CD14-positive monocyte (primary cell): Measurements from ENCODE around the gene FKBP2. TPM values are rescaled to one million over a fixed set of nuclear protein-coding genes. Genes with fewer than 3 reads are reported as not detected.

ENCODE experiments used
- DNase-seq, 3 donors: peaks; one replicate each; pipeline ENCODE4 v3.0.0-alpha.2; 2011 to 2022
- H2AFZ ChIP-seq: 2 replicates; pipeline ENCODE4 v1.6.0; 2012; ENCODE audit warnings: mild to moderate bottlenecking, low read depth, low read length, inconsistent platforms; ENCODE audit not compliant: insufficient read depth, poor library complexity, severe bottlenecking
- H3K27ac ChIP-seq, 2 donors: 1 replicate in 1 of 2; 2 replicates in 1 of 2; pipeline ENCODE4 v1.5.1; 2012 to 2013; ENCODE audit warnings: low read length in 2 of 2, control low read depth in 1 of 2, inconsistent platforms in 1 of 2, low read depth in 1 of 2, mild to moderate bottlenecking in 1 of 2
- H3K27me3 ChIP-seq, 2 donors: one replicate each; pipeline versions ENCODE4 v1.6.0 to v1.6.1; 2011 to 2013; ENCODE audit warnings: low read length in 2 of 2; ENCODE audit not compliant: control insufficient read depth in 2 of 2, insufficient read depth in 2 of 2
- H3K36me3 ChIP-seq, 2 donors: replicated peaks in 1 of 2; 1 replicate in 1 of 2; 2 replicates in 1 of 2; pipeline versions ENCODE4 v1.5.1 to v1.6.1; 2012 to 2013; ENCODE audit warnings: low read length in 2 of 2, control low read depth in 1 of 2, inconsistent platforms in 1 of 2, mild to moderate bottlenecking in 1 of 2; ENCODE audit not compliant: insufficient read depth in 2 of 2, control insufficient read depth in 1 of 2
- H3K4me1 ChIP-seq, 2 donors: 1 replicate in 1 of 2; 2 replicates in 1 of 2; pipeline versions ENCODE4 v1.5.1 to v1.6.1; 2012 to 2013; ENCODE audit warnings: low read length in 2 of 2, control low read depth in 1 of 2, inconsistent platforms in 1 of 2, mild to moderate bottlenecking in 1 of 2, moderate library complexity in 1 of 2; ENCODE audit not compliant: insufficient read depth in 2 of 2, control insufficient read depth in 1 of 2
- H3K4me2 ChIP-seq: replicated peaks from 2 replicates; pipeline ENCODE3; 2012; ENCODE audit warnings: low read length, moderate library complexity, mild to moderate bottlenecking; ENCODE audit not compliant: poor library complexity, severe bottlenecking; ENCODE audit errors: extremely low read depth
- H3K4me3 ChIP-seq, 3 experiments: fragments of 200-600 bp in 1 of 3; sonication (generic) in 1 of 3; replicated peaks in 1 of 3; 1 replicate in 2 of 3; 2 replicates in 1 of 3; pipeline ENCODE4 v1.5.1; 2011 to 2013; ENCODE audit warnings: low read length in 3 of 3, mild to moderate bottlenecking in 3 of 3, control low read depth in 2 of 3, low read depth in 2 of 3, inconsistent platforms in 1 of 3, moderate library complexity in 1 of 3
- H3K79me2 ChIP-seq: 2 replicates; pipeline ENCODE4 v1.6.0; 2012; ENCODE audit warnings: mild to moderate bottlenecking, control low read depth, inconsistent platforms, low read length, moderate library complexity; ENCODE audit not compliant: insufficient read depth
- H3K9ac ChIP-seq: 2 replicates; pipeline ENCODE4 v1.6.0; 2017; ENCODE audit warnings: low read length, mild to moderate bottlenecking; ENCODE audit not compliant: insufficient read depth, poor library complexity, severe bottlenecking
- H3K9me3 ChIP-seq, 2 donors: replicated peaks in 1 of 2; 1 replicate in 1 of 2; 2 replicates in 1 of 2; pipeline versions ENCODE4 v1.5.1 to v1.6.1; 2012 to 2013; ENCODE audit warnings: low read length in 2 of 2, control low read depth in 1 of 2; ENCODE audit not compliant: control insufficient read depth in 1 of 2, insufficient read depth in 1 of 2
- H4K20me1 ChIP-seq: 2 replicates; pipeline ENCODE4 v1.6.0; 2012; ENCODE audit warnings: mild to moderate bottlenecking, low read length, control low read depth, moderate library complexity; ENCODE audit not compliant: insufficient read depth
- H3K27ac Mint-ChIP-seq, 7 donors: one replicate each; pipeline ENCODE4 v1.8.0; 2020; ENCODE audit warnings: mild to moderate bottlenecking in 7 of 7, mixed read lengths in 7 of 7, moderate library complexity in 6 of 7, inconsistent platforms in 2 of 7
- H3K27me3 Mint-ChIP-seq, 3 donors: one replicate each; pipeline ENCODE4 v1.8.0; 2021 to 2022; ENCODE audit warnings: low read depth in 3 of 3, mild to moderate bottlenecking in 3 of 3, mixed read lengths in 3 of 3, moderate library complexity in 3 of 3, inconsistent platforms in 1 of 3
- H3K36me3 Mint-ChIP-seq, 2 donors: one replicate each; pipeline ENCODE4 v1.8.0; 2020; ENCODE audit warnings: mixed read lengths in 2 of 2, inconsistent platforms in 1 of 2, mild to moderate bottlenecking in 1 of 2
- H3K4me1 Mint-ChIP-seq: one replicate; pipeline ENCODE4 v1.8.0; 2020; ENCODE audit warnings: mild to moderate bottlenecking, mixed read lengths
- H3K4me3 Mint-ChIP-seq, 2 donors: one replicate each; pipeline ENCODE4 v1.8.0; 2020; ENCODE audit warnings: mild to moderate bottlenecking in 2 of 2, mixed read lengths in 2 of 2, moderate library complexity in 1 of 2
- H3K9me3 Mint-ChIP-seq, 7 donors: one replicate each; pipeline ENCODE4 v1.8.0; 2020 to 2022; ENCODE audit warnings: mixed read lengths in 7 of 7, mild to moderate bottlenecking in 6 of 7, moderate library complexity in 6 of 7, inconsistent platforms in 2 of 7
- WGBS: methylation state at CpG from one replicate; pipeline ENCODE4 v1.1.5; 2013; ENCODE audit warnings: missing lambda C conversion rate; ENCODE audit not compliant: insufficient coverage; 5-methylcytosine and 5-hydroxymethylcytosine counted together
- intact Hi-C, 2 donors: fragments of 100-400 bp; cut with micrococcal nuclease; formaldehyde crosslinking; loops; one replicate each; pipeline versions ENCODE4 v1.15.0 to v1.15.1; 2023
- polyA plus RNA-seq, 3 donors: library from polyadenylated mRNA; depleted of rRNA in 1 of 3; unstranded in 2 of 3; stranded (reverse) in 1 of 3; fragments of 300-500 nt in 2 of 3; fragments of >200 nt in 1 of 3; fragmentation: Illumina TruSeq in 2 of 3; gene quantifications; 1 replicate in 2 of 3; 2 replicates in 1 of 3; pipeline ENCODE4 v1.2.3, GENCODE V29; 2012 to 2021
- TF ChIP-seq, protein P1 (sequence below): fragments of 200-600 bp; IDR thresholded peaks from one replicate; pipeline ENCODE4 v1.8.0; 2022; ENCODE audit warnings: antibody characterized with exemption, mild to moderate bottlenecking

Gene FKBP2
- polyA plus RNA-seq, 3 donors, result 38.9 to 80.7 (median 71.1) TPM

DNA sequence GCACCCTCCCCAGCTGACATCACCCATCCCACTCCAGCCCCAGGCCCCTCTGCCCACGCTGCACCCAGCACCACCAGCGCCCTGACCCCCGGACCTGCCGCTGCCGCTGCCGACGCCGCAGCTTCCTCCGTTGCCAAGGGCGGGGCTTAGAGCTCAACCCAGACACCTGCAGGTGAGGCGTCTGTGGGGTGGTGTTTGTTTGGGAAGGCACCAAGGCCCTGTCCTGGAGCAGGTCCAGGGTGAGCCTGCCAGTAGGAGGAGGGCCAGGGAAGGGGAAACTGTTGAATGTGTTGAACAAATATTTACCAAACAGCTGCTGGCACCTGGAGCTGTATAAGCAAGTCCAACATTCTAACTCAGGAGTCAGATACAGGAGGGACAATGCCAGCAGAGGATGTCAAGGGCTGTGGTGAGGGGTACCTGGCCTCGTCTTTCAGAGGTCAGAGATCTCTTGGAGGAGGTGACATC lies 3.4 kb upstream of the FKBP2 start:
- H3K9me3 Mint-ChIP-seq, result peaks cover 0 to 7% (median 2%) of the 10 kb centered on the region in 7 donors
- no peaks in the 10 kb centered on the region for H4K20me1 ChIP-seq
- H3K27ac Mint-ChIP-seq, result peak overlapping the region in 3 of 7 donors; percentile 50 to 52 (median 51)
- H3K9ac ChIP-seq, result no peak overlapping the region
- H3K4me3 Mint-ChIP-seq, result no peak overlapping the region
- H3K36me3 Mint-ChIP-seq, result peaks cover 15 to 20% of the 10 kb centered on the region in 2 donors
- DNase-seq, result no peak
- peaks cover 10 to 21% (median 20%) of the 10 kb centered on the region in 3 donors for H3K27me3 Mint-ChIP-seq
- no peak overlapping the region for H2AFZ ChIP-seq
- peaks cover 48% of the 10 kb centered on the region for H3K4me1 Mint-ChIP-seq
- no peak overlapping the region for H3K4me3 ChIP-seq
- 100% methylated on average over 1 of the region's 12 CpGs for WGBS
- peaks cover 0 to 7% of the 10 kb centered on the region in 2 donors for H3K27me3 ChIP-seq
- TF ChIP-seq, protein P1, sequence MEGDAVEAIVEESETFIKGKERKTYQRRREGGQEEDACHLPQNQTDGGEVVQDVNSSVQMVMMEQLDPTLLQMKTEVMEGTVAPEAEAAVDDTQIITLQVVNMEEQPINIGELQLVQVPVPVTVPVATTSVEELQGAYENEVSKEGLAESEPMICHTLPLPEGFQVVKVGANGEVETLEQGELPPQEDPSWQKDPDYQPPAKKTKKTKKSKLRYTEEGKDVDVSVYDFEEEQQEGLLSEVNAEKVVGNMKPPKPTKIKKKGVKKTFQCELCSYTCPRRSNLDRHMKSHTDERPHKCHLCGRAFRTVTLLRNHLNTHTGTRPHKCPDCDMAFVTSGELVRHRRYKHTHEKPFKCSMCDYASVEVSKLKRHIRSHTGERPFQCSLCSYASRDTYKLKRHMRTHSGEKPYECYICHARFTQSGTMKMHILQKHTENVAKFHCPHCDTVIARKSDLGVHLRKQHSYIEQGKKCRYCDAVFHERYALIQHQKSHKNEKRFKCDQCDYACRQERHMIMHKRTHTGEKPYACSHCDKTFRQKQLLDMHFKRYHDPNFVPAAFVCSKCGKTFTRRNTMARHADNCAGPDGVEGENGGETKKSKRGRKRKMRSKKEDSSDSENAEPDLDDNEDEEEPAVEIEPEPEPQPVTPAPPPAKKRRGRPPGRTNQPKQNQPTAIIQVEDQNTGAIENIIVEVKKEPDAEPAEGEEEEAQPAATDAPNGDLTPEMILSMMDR, result no peak
- no peak overlapping the region for H3K4me2 ChIP-seq
- peaks cover 11% of the 10 kb centered on the region for H3K79me2 ChIP-seq
- H3K27ac ChIP-seq, result no peak overlapping the region
- H3K4me1 ChIP-seq, result peaks cover 55 to 67% of the 10 kb centered on the region in 2 donors
- H3K9me3 ChIP-seq, result no peaks in the 10 kb centered on the region
- no peaks in the 10 kb centered on the region for H3K36me3 ChIP-seq
- intact Hi-C loops, result no loop called here

DNA sequence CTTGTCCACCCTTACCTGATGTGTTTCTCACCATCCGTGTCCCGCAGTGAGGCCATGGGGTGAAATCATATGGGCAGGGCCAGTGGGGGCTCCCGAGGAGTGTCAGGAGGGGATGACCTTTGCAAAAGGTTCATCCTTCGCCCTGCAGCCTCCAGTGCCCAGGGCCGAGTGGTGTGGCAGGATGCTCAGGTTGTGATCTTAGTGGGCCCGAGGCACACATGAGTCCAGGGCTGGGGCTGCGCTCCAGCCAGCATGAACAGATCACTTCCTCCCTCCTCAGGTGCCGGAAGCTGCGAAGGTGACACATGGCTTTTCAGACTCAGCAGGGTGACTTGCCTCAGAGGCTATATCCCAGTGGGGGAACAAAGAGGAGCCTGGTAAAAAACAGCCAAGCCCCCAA lies 2.8 kb upstream of the FKBP2 start:
- H3K27me3 Mint-ChIP-seq, result peaks cover 7 to 17% (median 17%) of the 10 kb centered on the region in 3 donors
- Histone ChIP-seq H3K9ac (no peak overlapping the region), H3K27ac (peak overlapping the region; percentile 96 to 100), H2AFZ (no peak overlapping the region), H3K4me1 (peaks cover 61 to 73% of the 10 kb centered on the region in 2 donors), H3K27me3 (peaks cover 0 to 7% of the 10 kb centered on the region in 2 donors), H3K9me3 (no peaks in the 10 kb centered on the region), H4K20me1 (no peaks in the 10 kb centered on the region), H3K79me2 (peaks cover 17% of the 10 kb centered on the region), H3K36me3 (peaks cover under 1% of the 10 kb centered on the region in 2 donors), H3K4me3 (peak overlapping the region in 1 of 3 experiments; percentile 14), H3K4me2 (no peak overlapping the region)
- peaks cover 54% of the 10 kb centered on the region for H3K4me1 Mint-ChIP-seq
- H3K36me3 Mint-ChIP-seq, result peaks cover 13 to 16% of the 10 kb centered on the region in 2 donors
- intact Hi-C loops, result no loop called here
- peaks cover 0 to 4% (median under 1%) of the 10 kb centered on the region in 7 donors for H3K9me3 Mint-ChIP-seq
- no peak overlapping the region for H3K4me3 Mint-ChIP-seq
- H3K27ac Mint-ChIP-seq, result peak overlapping the region; percentile 51 to 100 (median 100)
- peak in 1 of 3 donors; percentile 58 for DNase-seq
- TF ChIP-seq, protein P1, result no peak
- 91% methylated on average over 6 of the region's 9 CpGs for WGBS
